ENCODE data around the gene ULBP2.
"Not testable (repeated sequence)": the region's sequence is repeated elsewhere in the genome, so short reads cannot be mapped to it uniquely, and the experiment has no call there.

ULBP2 gene

GRCh38 chr6:149904661-149905370 is 37.0 kb upstream of the ULBP2 start:
- TF ChIP-seq, protein P1, sequence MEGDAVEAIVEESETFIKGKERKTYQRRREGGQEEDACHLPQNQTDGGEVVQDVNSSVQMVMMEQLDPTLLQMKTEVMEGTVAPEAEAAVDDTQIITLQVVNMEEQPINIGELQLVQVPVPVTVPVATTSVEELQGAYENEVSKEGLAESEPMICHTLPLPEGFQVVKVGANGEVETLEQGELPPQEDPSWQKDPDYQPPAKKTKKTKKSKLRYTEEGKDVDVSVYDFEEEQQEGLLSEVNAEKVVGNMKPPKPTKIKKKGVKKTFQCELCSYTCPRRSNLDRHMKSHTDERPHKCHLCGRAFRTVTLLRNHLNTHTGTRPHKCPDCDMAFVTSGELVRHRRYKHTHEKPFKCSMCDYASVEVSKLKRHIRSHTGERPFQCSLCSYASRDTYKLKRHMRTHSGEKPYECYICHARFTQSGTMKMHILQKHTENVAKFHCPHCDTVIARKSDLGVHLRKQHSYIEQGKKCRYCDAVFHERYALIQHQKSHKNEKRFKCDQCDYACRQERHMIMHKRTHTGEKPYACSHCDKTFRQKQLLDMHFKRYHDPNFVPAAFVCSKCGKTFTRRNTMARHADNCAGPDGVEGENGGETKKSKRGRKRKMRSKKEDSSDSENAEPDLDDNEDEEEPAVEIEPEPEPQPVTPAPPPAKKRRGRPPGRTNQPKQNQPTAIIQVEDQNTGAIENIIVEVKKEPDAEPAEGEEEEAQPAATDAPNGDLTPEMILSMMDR (IDR thresholded peaks at IDR 0.05; ENCODE audit: insufficient read depth, missing control alignments): no peak

GRCh38 chr6:149905371-149905910 is 36.4 kb upstream of the ULBP2 start:
- TF ChIP-seq, protein P1 (IDR thresholded peaks at IDR 0.05; ENCODE audit: insufficient read depth, missing control alignments): no peak
- DNase-seq (ENCODE audit: insufficient read length, low spot score) (no peak), FAIRE-seq (no peak)

More at GRCh38 chr6:149904661-149905370, 37.0 kb upstream of the ULBP2 start:
- FAIRE-seq: no peak
- no peak for DNase-seq (ENCODE audit: insufficient read length, low spot score)

DNA sequence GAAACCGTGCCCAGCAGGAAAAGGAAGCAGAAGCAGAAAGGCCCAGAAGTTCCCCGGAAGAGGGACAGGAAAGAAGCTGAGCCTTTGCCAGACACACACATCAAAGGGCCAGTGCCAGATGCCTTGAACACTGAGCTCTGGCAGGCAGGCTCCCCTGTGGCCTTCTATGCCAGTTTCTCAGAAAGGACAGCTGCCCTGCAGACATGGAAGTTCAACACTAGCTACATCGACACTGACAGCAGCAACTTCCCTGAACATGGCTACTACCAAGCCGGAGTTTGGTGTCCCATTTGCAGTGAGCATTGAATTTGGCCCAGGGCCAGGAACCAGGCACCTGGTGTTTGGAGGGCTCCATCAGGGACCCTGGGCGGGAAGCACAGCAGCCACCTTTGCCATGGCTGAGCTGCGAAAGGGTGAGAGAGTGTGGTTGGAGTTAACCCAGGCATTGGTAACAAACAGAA is 35.9 kb upstream of the ULBP2 start:
- TF ChIP-seq, protein P1 (IDR thresholded peaks at IDR 0.05; ENCODE audit: insufficient read depth, missing control alignments): no peak
- FAIRE-seq: no peak
- DNase-seq (ENCODE audit: insufficient read length, low spot score): no peak

GRCh38 chr6:149906405-149906804 is 35.4 kb upstream of the ULBP2 start:
- no peak for FAIRE-seq
- TF ChIP-seq, protein P1 (IDR thresholded peaks at IDR 0.05; ENCODE audit: insufficient read depth, missing control alignments): no peak

GRCh38 chr6:149907317-149907716 is 34.5 kb upstream of the ULBP2 start:
- TF ChIP-seq, protein P1 (IDR thresholded peaks at IDR 0.05; ENCODE audit: insufficient read depth, missing control alignments): no peak
- FAIRE-seq: no peak
- no peak for DNase-seq (ENCODE audit: insufficient read length, low spot score)

More at GRCh38 chr6:149906405-149906804, 35.4 kb upstream of the ULBP2 start:
- DNase-seq (ENCODE audit: insufficient read length, low spot score): no peak

GRCh38 chr6:149908480-149908879 is 33.3 kb upstream of the ULBP2 start:
- not testable (repeated sequence) for FAIRE-seq; DNase-seq (ENCODE audit: insufficient read length, low spot score)

DNA sequence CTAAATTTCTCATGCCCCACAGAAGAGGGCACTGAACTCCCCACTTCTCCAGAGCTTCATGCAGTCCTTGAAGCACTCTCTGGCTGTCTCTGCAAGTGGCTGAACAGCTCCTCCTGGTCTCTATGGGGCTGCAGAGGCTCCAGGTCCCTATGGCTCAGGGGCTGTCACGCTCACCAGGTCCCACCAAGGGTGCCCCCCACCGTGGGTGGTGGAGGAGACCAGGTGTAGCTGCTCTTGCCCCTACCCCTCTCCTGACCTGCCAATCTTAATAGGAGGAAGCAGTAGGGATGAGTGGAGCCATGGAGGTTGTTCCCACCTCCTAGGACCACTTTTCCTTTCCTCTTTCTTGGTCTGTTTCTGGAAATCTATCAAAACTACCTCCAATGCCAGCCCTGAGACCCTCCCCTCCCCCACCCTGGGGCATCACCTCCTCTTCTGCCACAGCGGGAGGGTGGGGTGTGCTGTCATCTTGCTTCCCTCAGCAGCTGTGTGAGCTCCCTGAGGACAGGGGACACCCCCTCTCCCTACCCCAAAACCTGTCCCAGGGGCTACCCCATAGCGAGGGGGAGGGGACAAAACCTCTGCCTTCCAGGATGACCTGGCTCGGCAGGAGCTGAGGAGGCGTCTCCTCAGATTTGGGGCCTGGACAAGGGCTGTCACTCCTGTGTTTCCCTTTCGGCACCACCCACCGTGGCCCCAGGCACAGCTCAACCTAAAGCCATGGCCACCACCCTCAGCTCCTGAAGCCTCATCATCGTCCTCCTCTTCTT is 31.9 kb upstream of the ULBP2 start:
- FAIRE-seq (no peak), DNase-seq (ENCODE audit: insufficient read length, low spot score) (no peak)
- TF ChIP-seq, protein P1 (IDR thresholded peaks at IDR 0.05; ENCODE audit: insufficient read depth, missing control alignments): no peak
